H1 (cell line): Measurements from ENCODE around the gene TAX1BP3. TPM values are rescaled to one million over a fixed set of nuclear protein-coding genes. Genes with fewer than 3 reads are reported as not detected.

ENCODE experiments used
- ASH2L ChIP-seq: fragments of 200-600, 300-600 bp; sonication (generic); IDR thresholded peaks from one replicate; pipeline ENCODE4 v1.7.1; 2017; ENCODE audit warnings: low read length
- ATF2 ChIP-seq: IDR thresholded peaks from 2 replicates; pipeline ENCODE4 v1.6.1; 2012; ENCODE audit warnings: low read length, inconsistent platforms
- BACH1 ChIP-seq: IDR thresholded peaks from 2 replicates; pipeline ENCODE4 v1.6.1; 2012; ENCODE audit warnings: low read length, improper control_type of control experiment
- CHD7 ChIP-seq: fragments of 300-600 bp; sonication (generic); IDR thresholded peaks from 2 replicates; pipeline ENCODE4 v1.7.1; 2012; ENCODE audit warnings: low read length, moderate library complexity, mild to moderate bottlenecking, inconsistent platforms; ENCODE audit not compliant: insufficient replicate concordance
- HDAC2 ChIP-seq, 2 experiments: fragments of 300-600 bp in 1 of 2; sonication (generic) in 1 of 2; IDR thresholded peaks; 2 replicates each; pipeline ENCODE4 v1.6.1; 2011 to 2012; ENCODE audit warnings: low read depth in 2 of 2, low read length in 2 of 2, mild to moderate bottlenecking in 2 of 2, moderate library complexity in 2 of 2, borderline replicate concordance in 1 of 2, inconsistent platforms in 1 of 2
- MAFK ChIP-seq: IDR thresholded peaks from 2 replicates; pipeline ENCODE4 v1.6.1; 2012; ENCODE audit warnings: low read depth, mild to moderate bottlenecking, improper control_type of control experiment, low read length
- NRF1 ChIP-seq: IDR thresholded peaks from 2 replicates; pipeline ENCODE4 v1.6.1; 2011; ENCODE audit warnings: mild to moderate bottlenecking, low read depth, low read length, improper control_type of control experiment
- SP4 ChIP-seq: IDR thresholded peaks from 2 replicates; pipeline ENCODE4 v1.6.1; 2012; ENCODE audit warnings: low read length, inconsistent platforms
- TAF7 ChIP-seq: optimal IDR thresholded peaks from 2 replicates; pipeline ENCODE3; 2011; ENCODE audit warnings: low read depth, mild to moderate bottlenecking, inconsistent platforms, low read length, moderate library complexity, borderline replicate concordance
- YY1 ChIP-seq: IDR thresholded peaks from 2 replicates; pipeline ENCODE4 v1.6.1; 2011; ENCODE audit warnings: low read depth, mild to moderate bottlenecking, low read length
- polyA plus RNA-seq, 7 experiments: library from polyadenylated mRNA; depleted of rRNA in 3 of 7; stranded (reverse) in 5 of 7; unstranded in 2 of 7; fragments of >200 nt in 5 of 7; fragments of 200-250 nt in 2 of 7; gene quantifications; 1 replicate in 5 of 7; 2 replicates in 1 of 7; 4 replicates in 1 of 7; pipeline versions ENCODE4 v1.2.1 to v1.2.3, GENCODE V29; 2011 to 2013; ENCODE audit warnings: missing spikeins in 2 of 7, mixed read lengths in 2 of 7
- total RNA-seq: library from RNA; stranded (reverse); fragmentation: NEBNext Ultra II Directional; extraction: Animal tissue kit (Norgen Biotek cat#: 25700); gene quantifications from 2 replicates; pipeline ENCODE4 v1.2.1, GENCODE V29; 2021

The TAX1BP3 gene
- total and polyA plus RNA-seq, 2 of the 8 experiments (the other 6 are each of a cell fraction or from before 2014, with no cell fraction given), result 65.3 to 81.8 TPM

- no peak for TF ChIP-seq CHD7
- TF ChIP-seq NRF1, result no peak
- no peak for TF ChIP-seq YY1
- TF ChIP-seq MAFK, result no peak
- no peak for TF ChIP-seq TAF7
- no peak for TF ChIP-seq ATF2
- TF ChIP-seq BACH1, result no peak
- no peak for TF ChIP-seq SP4
- TF ChIP-seq ASH2L, result no peak
- no peak for TF ChIP-seq HDAC2 (IDR thresholded peaks at IDR 0.05; ENCODE audit: borderline replicate concordance in 1 of 2, low read depth in 2 of 2, low read length in 2 of 2)
These were observed 47.1 kb downstream of the TAX1BP3 start (continued) for GRCh38 chr17:3621146-3621720.
